Cardiac muscle cell (in vitro differentiated cells and primary cell): ENCODE data around the gene COL2A1. TPM values are rescaled to one million over a fixed set of nuclear protein-coding genes. Genes with fewer than 3 reads are reported as not detected.

Source experiments
- DNase-seq, 2 donors: peaks; one replicate each; pipeline versions ENCODE4 v3.0.0 to v3.0.0-alpha.2; 2010 to 2017; ENCODE audit warnings: low read depth in 1 of 2, low spot score in 1 of 2
- H3K27ac ChIP-seq: fragments of 200-600 bp; sonication (generic); 2 replicates; pipeline ENCODE4 v1.5.1; 2016
- H3K27me3 ChIP-seq: fragments of 200-600 bp; sonication (generic); 2 replicates; pipeline ENCODE4 v1.6.0; 2016; ENCODE audit warnings: control low read depth
- H3K36me3 ChIP-seq: fragments of 200-600 bp; sonication (generic); 2 replicates; pipeline ENCODE4 v1.5.1; 2016; ENCODE audit warnings: control low read depth
- H3K4me1 ChIP-seq: fragments of 200-600 bp; sonication (generic); 2 replicates; pipeline ENCODE4 v1.8.1; 2017; ENCODE audit warnings: low read depth, mild to moderate bottlenecking, mixed run types
- H3K4me3 ChIP-seq: fragments of 200-600 bp; sonication (generic); 2 replicates; pipeline ENCODE4 v1.5.1; 2016; ENCODE audit warnings: mild to moderate bottlenecking
- H3K9me3 ChIP-seq: fragments of 200-600 bp; sonication (generic); 2 replicates; pipeline ENCODE4 v1.5.1; 2017; ENCODE audit warnings: low read depth, mild to moderate bottlenecking, control low read depth
- polyA plus RNA-seq: library from polyadenylated mRNA; unstranded; fragments of >200 nt; fragmentation: Nextera tagmentation; extraction: Ambion mirVana; gene quantifications from 2 replicates; pipeline ENCODE4 v1.2.1, GENCODE V29; 2016
- total RNA-seq: library from RNA; depleted of rRNA; stranded (reverse); fragments of >200 nt; gene quantifications from 2 replicates; pipeline ENCODE4 v1.2.3, GENCODE V29; 2016
- TF ChIP-seq, protein P1 (sequence below): IDR thresholded peaks from 2 replicates; pipeline ENCODE4 v1.5.1; 2012; ENCODE audit warnings: low read depth, mild to moderate bottlenecking, low read length

The COL2A1 gene
- total and polyA plus RNA-seq, 2 experiments from 2014 or later: 261 to 596 TPM

DNA sequence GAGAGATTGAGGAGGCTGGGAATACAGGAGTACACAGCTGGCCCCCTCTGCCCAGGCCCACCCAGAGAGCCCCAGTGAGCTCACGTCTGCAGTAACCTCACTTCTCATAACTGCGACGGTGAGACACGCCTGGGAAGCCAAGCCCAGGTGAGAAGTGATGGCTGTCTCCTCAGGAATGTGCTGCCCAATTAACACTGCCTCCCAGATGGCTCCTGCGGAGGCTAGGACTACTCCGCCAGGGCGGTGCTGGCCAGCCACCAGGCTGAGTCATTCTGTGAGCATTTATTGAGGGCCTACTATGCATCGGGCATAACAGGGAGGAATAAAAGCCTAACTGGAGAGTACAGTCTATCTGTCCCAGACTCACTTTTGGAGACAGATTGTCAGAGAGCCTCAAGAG lies 50.2 kb downstream of the COL2A1 start:
- Histone ChIP-seq H3K9me3 (no peaks in the 10 kb centered on the region), H3K4me1 (no peaks in the 10 kb centered on the region), H3K36me3 (no peaks in the 10 kb centered on the region), H3K27ac (no peak overlapping the region), H3K4me3 (no peak overlapping the region), H3K27me3 (peaks cover 4% of the 10 kb centered on the region)
- TF ChIP-seq, protein P1, sequence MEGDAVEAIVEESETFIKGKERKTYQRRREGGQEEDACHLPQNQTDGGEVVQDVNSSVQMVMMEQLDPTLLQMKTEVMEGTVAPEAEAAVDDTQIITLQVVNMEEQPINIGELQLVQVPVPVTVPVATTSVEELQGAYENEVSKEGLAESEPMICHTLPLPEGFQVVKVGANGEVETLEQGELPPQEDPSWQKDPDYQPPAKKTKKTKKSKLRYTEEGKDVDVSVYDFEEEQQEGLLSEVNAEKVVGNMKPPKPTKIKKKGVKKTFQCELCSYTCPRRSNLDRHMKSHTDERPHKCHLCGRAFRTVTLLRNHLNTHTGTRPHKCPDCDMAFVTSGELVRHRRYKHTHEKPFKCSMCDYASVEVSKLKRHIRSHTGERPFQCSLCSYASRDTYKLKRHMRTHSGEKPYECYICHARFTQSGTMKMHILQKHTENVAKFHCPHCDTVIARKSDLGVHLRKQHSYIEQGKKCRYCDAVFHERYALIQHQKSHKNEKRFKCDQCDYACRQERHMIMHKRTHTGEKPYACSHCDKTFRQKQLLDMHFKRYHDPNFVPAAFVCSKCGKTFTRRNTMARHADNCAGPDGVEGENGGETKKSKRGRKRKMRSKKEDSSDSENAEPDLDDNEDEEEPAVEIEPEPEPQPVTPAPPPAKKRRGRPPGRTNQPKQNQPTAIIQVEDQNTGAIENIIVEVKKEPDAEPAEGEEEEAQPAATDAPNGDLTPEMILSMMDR: no peak
- no peak for DNase-seq

DNA sequence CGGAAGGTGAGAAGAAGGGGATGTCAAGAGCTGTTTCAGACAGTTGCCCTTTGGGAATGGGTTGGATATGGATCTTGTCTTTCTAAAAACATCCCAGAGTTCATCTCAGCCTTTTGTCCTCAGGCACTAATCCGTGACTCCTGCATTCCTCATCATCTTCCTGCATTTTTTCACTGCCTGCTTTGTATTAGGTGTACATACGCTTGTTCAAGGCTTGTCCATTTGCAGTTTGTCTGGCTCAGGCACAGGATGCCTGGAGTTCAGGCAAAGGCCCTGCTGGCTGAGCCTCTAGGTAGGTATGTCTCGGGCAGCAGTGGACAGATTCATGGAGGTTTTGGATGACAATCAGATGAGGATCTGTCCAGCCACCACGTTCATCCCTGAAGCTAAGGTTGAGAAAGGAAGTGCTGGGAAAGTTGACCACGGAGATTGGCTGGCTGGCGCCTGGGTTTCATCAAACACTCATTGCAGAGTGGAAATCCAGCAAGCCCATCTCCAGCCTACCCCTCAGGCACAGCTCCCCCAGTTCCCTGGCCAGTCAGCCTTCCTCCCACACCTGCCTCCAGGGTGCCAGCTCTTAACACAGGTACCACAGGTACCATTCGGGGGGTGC lies 53.3 kb downstream of the COL2A1 start:
- H3K27ac ChIP-seq: no peak overlapping the region
- H3K9me3 ChIP-seq: no peaks in the 10 kb centered on the region
- peaks cover 4% of the 10 kb centered on the region for H3K27me3 ChIP-seq
- H3K4me1 ChIP-seq: no peaks in the 10 kb centered on the region
- H3K4me3 ChIP-seq: no peak overlapping the region
- TF ChIP-seq, protein P1: no peak
- DNase-seq: no peak
- H3K36me3 ChIP-seq: no peaks in the 10 kb centered on the region

DNA sequence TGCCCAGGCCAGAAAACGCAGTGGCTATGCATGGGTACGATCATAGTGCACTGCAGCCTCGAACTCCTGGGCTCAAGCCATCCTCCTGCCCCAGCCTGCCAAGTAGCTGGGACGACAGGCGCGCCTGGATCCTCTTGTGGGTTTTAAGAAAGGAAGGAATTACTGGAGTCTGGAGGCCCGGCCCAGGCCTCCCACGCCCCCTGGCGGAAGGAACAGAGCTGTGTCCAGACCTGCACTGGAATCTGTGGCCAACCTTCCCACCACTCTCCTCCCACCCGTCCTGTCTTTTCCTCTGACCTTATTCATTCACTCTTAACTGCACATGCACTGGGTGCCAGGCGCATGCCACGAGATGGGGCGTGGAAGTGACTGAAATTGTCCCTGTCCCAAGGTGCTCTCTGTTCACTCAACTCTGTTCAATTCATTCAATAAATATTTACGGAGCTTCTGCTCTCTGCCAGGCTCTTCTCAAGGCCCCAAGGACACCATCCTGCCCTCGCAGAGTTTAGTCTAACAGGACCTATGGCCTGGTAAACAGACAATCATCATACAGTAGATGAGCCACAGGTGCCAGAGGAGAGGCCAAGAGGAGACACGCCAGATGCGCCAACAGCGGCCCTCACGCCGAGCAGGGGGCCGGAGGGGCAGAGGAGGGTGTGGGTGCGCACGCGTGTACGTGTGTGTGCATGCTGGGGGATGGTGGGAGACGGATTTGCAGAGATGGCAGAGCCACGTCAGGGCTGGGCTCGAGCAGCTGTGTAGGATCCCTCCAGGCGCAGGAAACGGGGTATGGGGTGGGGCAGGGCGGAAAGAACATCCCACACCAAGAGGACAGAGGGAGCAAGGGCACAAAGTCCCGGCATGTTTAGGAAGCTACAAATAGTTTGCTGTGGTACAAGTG lies 54.6 kb downstream of the COL2A1 start:
- no peaks in the 10 kb centered on the region for H3K9me3 ChIP-seq
- H3K27ac ChIP-seq: no peak overlapping the region
- peaks cover 4% of the 10 kb centered on the region for H3K27me3 ChIP-seq
- no peaks in the 10 kb centered on the region for H3K4me1 ChIP-seq
- DNase-seq: peak; percentile 85 to 89
- no peak overlapping the region for H3K4me3 ChIP-seq
- TF ChIP-seq, protein P1: peak; percentile 95
- H3K36me3 ChIP-seq: no peaks in the 10 kb centered on the region

DNA sequence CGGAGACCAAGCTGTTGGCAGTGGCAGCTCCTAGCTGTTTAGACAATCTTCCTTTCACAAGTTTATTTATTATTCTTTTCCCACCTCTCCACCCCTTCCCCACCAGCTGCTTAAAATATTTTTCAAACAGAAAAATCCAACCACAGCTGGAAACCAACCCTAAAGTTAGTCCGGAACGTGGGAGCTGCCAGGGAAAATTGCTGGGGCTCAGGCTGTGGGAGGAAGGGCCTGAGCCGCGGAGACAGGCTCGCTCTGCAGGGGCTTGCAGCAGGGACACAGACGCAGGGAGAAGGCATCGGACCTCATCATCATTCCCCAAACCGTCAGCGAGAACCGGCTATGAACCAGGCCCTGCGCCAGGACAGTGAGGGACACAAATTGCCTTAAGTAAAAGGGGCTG lies 56.9 kb downstream of the COL2A1 start:
- no peaks in the 10 kb centered on the region for H3K4me1 ChIP-seq
- peaks cover 4% of the 10 kb centered on the region for H3K27me3 ChIP-seq
- H3K4me3 ChIP-seq: no peak overlapping the region
- no peaks in the 10 kb centered on the region for H3K36me3 ChIP-seq
- TF ChIP-seq, protein P1: no peak
- H3K27ac ChIP-seq: no peak overlapping the region
- DNase-seq: peak in 1 of 2 donors; percentile 44
- H3K9me3 ChIP-seq: no peaks in the 10 kb centered on the region

DNA sequence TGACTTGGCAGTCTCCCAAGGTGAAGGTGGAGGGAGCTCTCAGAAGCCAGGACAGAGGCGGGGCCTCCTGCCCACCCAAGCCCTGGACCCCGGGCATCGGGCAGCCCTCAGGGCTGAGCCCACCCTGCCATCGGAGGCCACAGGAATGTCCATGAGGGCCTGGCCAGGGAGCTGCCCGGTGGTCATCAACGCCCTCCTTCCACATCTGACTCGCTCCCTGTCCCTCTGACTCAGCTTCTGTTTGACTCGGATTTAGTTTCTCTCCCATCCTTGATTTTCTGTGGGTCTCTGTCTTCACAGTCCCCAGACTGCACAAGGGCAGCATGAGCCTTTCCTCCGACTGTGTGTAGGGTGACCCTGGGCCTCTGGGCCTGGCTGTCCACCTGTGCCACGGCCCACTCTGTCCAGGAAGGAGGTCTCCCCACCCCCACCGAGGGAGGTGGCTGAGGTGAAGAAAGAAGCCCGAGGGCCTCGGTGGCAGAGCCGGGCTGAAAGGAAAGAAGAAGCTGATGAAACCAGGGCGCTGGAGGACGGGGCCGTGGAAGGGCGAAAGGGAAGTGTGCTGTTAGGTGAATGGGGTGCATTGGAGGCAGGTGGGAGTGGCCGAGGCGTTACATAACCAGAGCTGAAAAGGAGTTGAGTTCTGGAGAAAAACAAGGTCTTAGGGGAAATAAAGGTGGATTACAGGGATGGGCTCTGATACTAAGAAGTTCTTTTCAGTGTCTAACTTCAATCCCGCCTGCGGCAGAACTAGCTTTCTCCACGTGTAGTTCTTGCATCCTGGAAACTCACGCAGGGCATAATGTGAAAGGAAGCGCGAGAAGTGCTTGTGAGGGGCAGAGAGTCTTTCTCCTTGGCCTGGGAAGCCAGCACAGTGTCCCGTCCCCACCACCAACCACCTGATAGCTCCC lies 57.6 kb downstream of the COL2A1 start:
- Histone ChIP-seq H3K4me1 (no peaks in the 10 kb centered on the region), H3K27ac (no peak overlapping the region), H3K36me3 (no peaks in the 10 kb centered on the region), H3K4me3 (no peak overlapping the region), H3K9me3 (no peaks in the 10 kb centered on the region), H3K27me3 (peaks cover 4% of the 10 kb centered on the region)
- TF ChIP-seq, protein P1: no peak
- DNase-seq: no peak
